Spleen (tissue), 7 donors: Measurements from ENCODE around the gene MAS1.

Source experiments
- POLR2A ChIP-seq, 3 donors: fragments of 450-650 bp; IDR thresholded peaks; one replicate each; pipeline ENCODE4 v1.5.1; 2017; ENCODE audit warnings: antibody characterized with exemption in 3 of 3, mild to moderate bottlenecking in 1 of 3
- TF ChIP-seq, protein P1 (sequence below), 11 experiments: fragments of 200-600 bp in 7 of 11; fragments of 450-650 bp in 4 of 11; sonication (generic) in 4 of 11; IDR thresholded peaks in 8 of 11; conservative IDR thresholded peaks in 3 of 11; 1 replicate in 7 of 11; 2 replicates in 4 of 11; pipeline versions ENCODE4 v1.4.0 to v1.8.0; 2016 to 2021; ENCODE audit warnings: antibody characterized with exemption in 11 of 11, inconsistent platforms in 4 of 11, mild to moderate bottlenecking in 1 of 11
- donor health status: DM: no; HTN: no; CAD: no; lungs with moderate emphysema.
- donor health status: DM: no; HTN: no; CAD: no.
- donor health status: DM: no; HTN: no; CAD: no.

DNA sequence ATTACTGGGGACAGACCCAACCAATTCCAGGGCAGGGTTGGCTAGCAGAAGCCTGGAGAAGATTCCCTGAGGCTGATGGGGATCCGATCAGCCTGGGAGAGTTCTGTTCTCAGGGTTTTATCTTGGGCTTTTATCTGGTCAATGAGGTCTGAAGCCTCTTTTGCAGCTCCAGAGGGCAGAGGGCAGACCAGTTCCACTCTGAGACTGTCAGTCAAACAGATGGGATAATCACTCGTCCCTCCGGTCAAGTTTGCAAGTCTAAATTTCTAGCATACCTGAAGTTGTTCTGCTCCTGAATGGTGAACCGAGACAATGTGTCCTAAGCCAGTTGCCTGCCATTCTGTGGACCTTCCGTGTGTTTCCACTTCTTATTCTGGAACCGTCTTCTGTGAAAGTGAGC lies 3.0 kb upstream of the MAS1 start:
- TF ChIP-seq, protein P1, sequence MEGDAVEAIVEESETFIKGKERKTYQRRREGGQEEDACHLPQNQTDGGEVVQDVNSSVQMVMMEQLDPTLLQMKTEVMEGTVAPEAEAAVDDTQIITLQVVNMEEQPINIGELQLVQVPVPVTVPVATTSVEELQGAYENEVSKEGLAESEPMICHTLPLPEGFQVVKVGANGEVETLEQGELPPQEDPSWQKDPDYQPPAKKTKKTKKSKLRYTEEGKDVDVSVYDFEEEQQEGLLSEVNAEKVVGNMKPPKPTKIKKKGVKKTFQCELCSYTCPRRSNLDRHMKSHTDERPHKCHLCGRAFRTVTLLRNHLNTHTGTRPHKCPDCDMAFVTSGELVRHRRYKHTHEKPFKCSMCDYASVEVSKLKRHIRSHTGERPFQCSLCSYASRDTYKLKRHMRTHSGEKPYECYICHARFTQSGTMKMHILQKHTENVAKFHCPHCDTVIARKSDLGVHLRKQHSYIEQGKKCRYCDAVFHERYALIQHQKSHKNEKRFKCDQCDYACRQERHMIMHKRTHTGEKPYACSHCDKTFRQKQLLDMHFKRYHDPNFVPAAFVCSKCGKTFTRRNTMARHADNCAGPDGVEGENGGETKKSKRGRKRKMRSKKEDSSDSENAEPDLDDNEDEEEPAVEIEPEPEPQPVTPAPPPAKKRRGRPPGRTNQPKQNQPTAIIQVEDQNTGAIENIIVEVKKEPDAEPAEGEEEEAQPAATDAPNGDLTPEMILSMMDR (IDR thresholded peaks at IDR 0.05 in 8 of 11, conservative IDR thresholded peaks at IDR 0.05 in 3 of 11): no peak
- no peak for TF ChIP-seq POLR2A (IDR thresholded peaks at IDR 0.05)
